ENCODE results near the gene B4GALT7.
A peak's percentile ranks its signal among the peaks of the same experiment; 100 is the strongest.

B4GALT7 gene

GRCh38 chr5:177594071-177594470 lies 5.9 kb upstream of the B4GALT7 start:
- no peak for DNase-seq

- DNase-seq, result no peak
These were observed 4.8 kb upstream of the B4GALT7 start for GRCh38 chr5:177595026-177595585.

GRCh38 chr5:177595991-177596774 lies 3.7 kb upstream of the B4GALT7 start:
- DNase-seq, result no peak

- DNase-seq, result no peak
These were observed 3.1 kb upstream of the B4GALT7 start for GRCh38 chr5:177596775-177597238.

GRCh38 chr5:177598477-177598876 lies 1.5 kb upstream of the B4GALT7 start:
- no peak for DNase-seq

GRCh38 chr5:177600508-177601018 lies 631 bp downstream of the B4GALT7 start:
- DNase-seq, result no peak

- no peak for DNase-seq
These were observed 1.2 kb downstream of the B4GALT7 start for GRCh38 chr5:177601126-177601525.

GRCh38 chr5:177601577-177602457 lies 1.9 kb downstream of the B4GALT7 start:
- no peak for DNase-seq

- no peak for DNase-seq
These were observed 2.5 kb downstream of the B4GALT7 start for GRCh38 chr5:177602458-177602830.

GRCh38 chr5:177603631-177604030 lies 3.7 kb downstream of the B4GALT7 start:
- no peak for DNase-seq

- no peak for DNase-seq
These were observed 4.2 kb downstream of the B4GALT7 start for GRCh38 chr5:177604116-177604521.

- no peak for DNase-seq
These were observed 4.7 kb downstream of the B4GALT7 start for GRCh38 chr5:177604656-177605055.

- DNase-seq, result no peak
These were observed 5.1 kb downstream of the B4GALT7 start for GRCh38 chr5:177605078-177605477.

- DNase-seq, result no peak
These were observed 5.7 kb downstream of the B4GALT7 start for GRCh38 chr5:177605667-177606066.

GRCh38 chr5:177606071-177607051 lies 6.4 kb downstream of the B4GALT7 start:
- DNase-seq, result no peak

- no peak for DNase-seq
These were observed 7.2 kb downstream of the B4GALT7 start for GRCh38 chr5:177607115-177607451.

GRCh38 chr5:177607452-177608192 lies 7.7 kb downstream of the B4GALT7 start:
- DNase-seq, result peak; percentile 68

- DNase-seq, result no peak
These were observed 8.5 kb downstream of the B4GALT7 start for GRCh38 chr5:177608243-177609075.

GRCh38 chr5:177609076-177610059 lies 9.4 kb downstream of the B4GALT7 start:
- DNase-seq, result no peak
